HG02852 (cell line): ENCODE measurements around the gene TMEM30A.

Experiments used
- ATAC-seq: cut with Tn5 transposase; IDR thresholded peaks from one replicate; pipeline ENCODE4 v1.9.1; 2021; ENCODE audit warnings: mild to moderate bottlenecking, moderate library complexity; ENCODE audit not compliant: unreplicated experiment

The TMEM30A gene

DNA sequence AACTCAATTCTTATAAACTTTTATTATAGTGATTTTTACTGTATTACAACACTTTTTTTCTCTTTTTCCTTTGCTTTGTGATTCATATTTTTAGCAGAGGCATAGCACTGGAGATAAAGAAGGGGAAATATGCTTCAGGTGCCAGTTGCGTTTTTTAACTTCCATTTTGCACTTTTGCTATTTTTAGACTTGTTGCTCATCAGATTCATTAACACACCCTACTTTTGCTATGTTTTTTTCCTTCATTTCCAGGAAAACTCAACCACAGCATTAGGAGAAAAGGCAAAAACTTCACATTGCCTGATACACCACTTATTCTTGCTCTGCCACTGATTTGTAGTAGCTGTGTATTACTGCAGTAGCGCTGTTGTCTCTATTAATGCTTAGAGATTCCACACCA lies 8.0 kb upstream of the TMEM30A start:
- no peak for ATAC-seq

DNA sequence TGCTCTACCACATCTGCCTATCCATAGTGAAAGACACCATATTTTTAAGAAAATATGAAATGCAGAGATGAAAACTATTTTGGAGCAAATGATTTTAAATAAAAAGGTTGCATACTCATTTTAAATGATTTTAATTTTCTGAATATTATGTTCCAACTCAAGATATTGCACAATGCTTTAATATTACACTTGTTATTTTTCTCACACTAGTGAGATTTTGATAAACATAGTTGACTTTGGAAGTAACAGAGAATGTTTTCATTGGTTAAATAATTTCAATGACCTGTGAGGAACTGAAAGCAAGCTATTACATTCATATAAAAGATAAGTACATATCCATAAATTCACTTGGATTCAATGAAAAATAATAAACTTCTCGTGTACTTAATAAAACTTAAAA lies 7.2 kb upstream of the TMEM30A start:
- ATAC-seq, result no peak

DNA sequence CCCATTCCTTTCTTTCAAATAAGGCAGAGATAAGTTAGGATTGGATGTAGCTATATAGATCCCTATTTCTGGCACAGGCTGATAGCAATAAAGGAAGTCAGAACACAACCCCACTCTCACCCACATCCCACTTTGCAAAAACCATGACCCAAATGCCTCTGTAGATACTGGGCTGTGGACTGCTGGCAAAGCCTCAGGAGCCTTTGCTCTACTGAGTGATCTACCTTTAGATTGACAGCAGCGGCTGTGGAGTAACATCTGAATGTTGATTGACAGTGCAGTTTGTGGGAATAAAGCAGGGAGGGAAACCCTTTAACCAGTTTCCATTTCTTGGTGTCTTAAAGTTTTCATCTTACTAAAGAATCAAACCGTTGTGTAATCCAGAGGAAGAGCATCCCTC lies 6.7 kb upstream of the TMEM30A start:
- ATAC-seq, result no peak

DNA sequence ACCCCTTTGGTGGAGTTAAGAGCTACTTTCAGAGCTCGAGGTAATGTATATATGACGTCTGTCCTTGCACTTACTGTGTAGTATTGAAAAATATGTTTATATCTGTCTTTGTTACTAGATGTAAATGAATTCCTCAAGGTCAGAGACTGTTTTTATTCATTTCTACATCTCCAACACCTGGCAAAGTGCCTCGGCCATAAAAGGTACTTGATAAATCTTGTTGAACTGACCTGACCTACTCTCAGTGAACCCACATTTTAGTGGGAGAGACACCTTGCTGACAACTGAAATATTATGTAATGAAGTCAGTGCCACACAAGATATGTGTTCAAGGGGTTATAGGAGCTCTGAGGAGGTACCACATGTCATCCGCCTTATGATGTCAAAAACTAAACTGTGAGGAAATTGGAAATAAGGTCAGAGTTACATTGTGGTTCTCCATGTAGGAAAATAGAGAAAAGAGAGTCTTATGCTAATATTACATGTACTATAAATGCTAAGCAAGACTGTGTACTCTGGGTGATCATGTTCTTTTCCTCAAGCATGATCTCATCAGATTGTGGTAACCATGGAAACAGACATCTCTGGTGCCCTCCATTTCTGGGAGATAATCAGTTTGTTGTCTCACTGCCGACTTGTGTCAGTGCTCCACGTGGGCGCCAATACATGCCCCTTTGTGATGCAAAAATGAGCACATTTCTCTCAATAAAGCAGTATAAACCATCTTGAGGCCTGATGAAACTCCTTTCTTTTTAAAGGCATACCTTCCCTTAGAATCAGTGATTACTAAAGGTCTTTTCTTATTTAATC lies 5.7 kb upstream of the TMEM30A start:
- no peak for ATAC-seq

DNA sequence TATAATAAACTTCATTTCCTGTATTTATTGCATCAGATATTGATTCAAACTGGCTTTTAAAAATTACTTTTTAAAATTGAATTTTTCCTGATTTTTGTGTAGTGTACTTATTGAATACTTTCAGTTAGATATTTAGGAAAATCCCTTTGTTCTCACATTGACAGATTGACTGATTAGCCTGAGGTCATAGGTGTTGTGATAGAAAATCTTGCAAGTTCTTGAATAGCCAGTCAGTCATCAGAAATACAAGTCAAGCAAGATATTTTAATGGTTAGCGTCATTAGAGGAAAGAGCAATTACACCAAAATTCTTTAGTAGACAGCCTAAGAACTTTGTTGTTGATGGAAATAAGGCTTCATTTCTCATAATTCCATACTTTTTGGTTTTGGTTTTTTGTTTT lies 3.4 kb upstream of the TMEM30A start:
- no peak for ATAC-seq

DNA sequence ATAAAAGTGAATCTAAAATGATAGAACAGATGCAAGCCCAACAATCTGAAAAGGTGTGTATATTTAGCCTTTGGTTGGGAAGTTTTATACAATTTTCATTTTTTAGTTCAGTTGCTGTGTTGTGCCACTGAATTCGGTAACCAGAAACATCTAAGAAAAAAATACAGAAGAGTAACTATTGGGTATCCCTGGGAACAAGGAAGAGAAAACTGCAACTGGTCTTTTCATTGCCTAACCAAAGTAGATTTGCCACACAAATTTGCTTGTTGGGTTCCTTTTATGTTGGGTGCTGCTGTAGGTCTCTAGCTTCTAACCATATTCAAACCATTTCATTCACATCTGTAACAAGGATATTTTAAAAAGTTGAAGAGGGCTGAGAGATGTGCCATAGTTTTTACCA lies 2.8 kb upstream of the TMEM30A start:
- no peak for ATAC-seq

DNA sequence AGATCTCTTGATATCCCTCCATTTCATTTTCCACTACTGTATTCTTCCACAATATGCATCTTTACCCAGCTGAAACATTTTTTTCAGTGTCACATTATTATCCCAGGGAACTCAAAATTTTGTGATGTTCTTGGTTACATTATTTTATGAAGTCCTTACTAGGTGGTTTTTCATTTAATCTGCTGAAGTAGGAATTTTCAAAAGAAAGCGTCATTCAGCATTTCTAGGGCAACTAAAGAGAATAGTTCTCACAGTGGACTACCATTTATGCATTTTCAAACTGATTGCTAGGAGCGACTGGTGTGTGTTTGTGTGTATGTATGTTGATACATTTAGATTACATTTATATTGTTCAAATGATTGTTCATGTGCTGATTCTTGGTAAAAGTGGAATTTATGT lies 2.4 kb upstream of the TMEM30A start:
- no peak for ATAC-seq

DNA sequence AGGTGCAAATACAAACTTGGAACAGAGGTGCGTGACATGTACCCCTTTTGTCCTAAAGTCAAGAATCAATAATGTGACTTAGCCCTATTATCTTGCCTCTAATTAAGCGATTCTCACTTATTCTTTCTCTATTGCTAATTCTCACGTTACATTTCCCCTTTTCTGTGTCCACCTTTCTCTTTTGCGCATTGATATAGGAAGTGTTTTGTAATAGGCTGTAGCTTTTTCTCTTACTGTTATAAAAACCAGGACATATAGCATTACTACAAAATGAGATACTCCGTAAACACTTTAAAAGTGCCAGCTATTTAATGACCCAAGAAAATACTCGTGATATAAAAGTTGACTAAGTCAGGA lies 669 bp upstream of the TMEM30A start:
- peak; percentile 18 for ATAC-seq

DNA sequence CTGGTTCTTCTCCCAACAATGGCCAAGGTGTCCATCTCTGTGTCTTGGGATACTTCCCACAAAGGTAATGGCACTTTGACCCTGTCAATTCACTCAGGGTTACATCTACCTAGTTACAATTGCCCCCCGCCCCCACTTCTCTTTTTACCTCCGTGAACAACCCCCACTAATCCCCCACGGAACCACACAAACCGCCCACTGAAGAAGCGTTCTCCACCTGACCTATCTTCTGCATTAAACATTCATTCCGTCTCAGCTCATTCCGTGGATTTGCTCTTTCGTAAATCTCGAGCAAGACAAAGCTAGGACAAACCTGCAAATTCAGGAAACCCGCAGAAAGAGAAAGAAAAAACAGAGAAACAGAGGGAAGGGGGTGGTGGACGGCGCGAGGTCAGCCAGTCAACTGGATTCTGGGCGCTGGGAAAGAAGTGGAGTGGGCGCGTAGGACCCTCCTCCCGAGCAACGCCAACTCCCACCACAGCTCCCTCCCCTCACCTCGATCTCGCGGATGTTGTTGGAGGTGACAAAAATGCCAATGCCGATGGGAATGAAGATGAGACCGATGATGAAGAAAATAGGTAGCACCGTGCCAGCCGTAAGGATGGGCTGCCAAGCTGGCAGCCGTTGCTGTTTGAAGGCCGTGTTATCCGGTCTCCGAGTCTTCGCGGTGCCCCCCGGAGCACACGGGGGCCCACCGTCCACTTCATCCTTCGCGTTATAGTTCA lies 523 bp downstream of the TMEM30A start:
- ATAC-seq, result peak; percentile 20

DNA sequence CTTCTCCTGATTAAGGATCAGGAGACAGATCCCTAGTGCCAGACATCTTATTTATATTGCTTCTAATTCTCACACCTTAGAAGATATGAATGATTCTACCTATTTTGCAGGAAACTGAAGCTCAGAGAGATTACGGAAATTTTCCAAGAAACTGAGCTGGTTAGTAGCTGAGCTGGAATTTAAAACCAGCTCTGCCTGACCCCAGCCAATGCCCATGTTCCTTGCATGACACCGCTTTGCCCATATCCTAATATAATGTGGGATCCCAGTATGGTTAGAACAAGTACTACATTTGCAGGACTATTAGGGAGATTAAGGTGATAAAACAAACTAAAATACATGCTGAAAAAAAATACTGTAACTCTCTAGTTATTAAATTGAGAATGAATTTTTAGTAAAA lies 1.9 kb downstream of the TMEM30A start:
- no peak for ATAC-seq

DNA sequence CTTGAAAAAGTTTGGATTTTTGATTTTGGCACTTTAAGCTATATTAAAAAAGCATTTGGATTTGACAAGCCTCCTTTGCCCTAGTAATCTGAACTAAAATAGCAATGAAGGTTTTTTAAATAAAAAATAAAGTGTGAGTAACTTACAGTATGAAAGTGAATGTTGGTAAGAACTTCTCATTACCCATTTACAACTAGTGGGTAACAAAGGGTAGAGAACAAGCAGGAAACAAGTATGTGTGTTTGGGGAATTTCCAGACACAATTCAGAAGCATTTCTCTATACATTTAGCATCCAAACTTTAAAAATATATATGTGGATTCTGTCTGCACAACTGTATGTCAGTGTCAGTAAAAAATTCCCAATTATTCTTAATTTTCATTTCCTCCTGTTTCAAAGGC lies 2.9 kb downstream of the TMEM30A start:
- ATAC-seq, result no peak

DNA sequence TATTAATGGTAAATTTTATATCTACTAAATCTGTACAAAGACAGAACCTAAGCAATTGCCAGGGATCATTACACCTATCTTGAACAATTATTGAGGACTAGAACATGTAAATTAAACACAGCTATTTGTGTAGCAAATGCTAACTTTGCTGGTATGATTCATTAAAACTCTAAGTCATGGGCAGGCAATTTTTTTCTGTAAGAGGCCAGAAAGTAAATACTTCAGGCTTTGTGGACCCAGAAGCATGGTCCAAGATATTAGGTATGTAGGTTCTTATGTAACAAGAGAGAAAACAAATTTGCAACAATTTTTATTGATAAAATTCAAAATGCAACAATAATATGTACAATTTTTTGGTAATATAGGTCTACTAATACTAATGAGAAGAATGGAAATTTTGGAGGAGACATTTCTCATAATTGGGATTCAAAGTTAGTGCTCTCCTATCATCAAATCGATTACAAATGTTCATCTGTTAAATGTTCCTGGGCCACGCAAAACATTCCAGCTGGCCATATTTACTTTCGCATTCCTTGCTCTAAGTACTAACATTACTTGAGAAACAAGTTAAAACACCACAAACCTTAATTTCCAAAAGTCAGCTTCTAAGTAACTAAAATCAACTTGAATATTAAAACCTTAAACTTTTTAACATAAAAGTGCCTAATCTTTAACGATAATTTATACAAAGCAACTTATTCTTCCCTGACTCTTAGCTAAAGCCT lies 4.3 kb downstream of the TMEM30A start:
- no peak for ATAC-seq

DNA sequence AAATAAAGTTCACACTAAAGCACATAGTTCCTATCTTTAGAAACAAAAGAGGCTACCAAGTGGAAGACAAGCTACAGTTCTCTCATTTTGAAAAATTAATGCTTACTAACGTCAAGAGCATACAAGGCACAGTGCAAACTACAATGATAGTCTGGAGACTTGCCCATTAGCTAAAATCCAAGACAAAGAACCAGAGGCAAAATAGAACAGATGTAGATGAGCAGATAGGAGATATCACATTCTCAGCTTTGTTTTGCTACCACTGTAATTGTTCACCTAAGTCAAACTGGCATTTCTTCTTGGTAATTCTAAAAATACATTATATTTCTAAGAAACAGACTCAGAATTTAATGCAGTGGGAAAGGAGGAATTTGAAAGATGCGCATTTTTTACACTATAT lies 5.2 kb downstream of the TMEM30A start:
- no peak for ATAC-seq

DNA sequence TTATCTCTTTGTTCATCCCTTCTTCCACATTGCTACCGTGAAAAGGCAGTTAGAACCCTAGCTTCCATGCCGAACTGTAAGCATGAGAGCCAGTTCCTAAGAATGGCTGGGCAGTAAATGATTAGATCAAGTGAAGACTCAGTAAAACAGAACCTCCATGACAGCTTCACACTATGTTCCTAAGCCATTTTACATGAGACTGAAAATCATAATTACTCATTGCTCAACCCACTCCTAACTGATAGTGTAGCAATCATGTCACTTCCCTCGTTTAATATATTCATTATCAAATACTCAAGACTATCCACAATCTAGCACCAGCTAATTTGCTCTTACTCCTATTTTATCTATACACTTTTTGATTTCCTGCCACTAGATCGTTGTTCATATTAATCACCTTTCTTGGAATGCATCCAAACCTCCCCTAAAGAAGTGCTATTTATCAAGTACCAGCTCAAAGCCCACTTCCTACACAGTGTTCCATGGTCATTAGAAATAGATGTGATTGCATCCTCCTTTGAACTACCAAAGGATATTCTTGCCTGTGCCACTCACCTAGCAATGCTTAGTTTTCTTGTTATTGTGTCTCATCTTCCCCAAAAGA lies 6.0 kb downstream of the TMEM30A start:
- no peak for ATAC-seq

DNA sequence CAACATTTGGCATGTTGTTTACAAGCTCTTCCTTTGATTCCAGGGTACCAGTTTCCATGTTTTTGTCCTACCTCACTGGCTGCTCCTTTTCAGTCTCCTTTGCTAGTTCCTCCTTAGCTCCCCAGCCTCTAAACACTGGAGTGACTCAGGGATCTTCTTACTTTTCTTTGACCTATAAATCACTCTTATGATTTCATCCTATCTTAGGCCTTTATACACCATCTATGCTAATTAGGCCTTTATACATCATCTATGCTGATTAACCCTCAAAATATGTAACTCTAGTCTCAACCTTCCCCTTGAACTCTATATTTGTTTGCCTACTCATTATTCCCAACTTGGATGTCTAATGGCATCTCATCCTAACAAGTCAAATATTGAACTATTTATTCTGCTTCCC lies 9.5 kb downstream of the TMEM30A start:
- ATAC-seq, result no peak

DNA sequence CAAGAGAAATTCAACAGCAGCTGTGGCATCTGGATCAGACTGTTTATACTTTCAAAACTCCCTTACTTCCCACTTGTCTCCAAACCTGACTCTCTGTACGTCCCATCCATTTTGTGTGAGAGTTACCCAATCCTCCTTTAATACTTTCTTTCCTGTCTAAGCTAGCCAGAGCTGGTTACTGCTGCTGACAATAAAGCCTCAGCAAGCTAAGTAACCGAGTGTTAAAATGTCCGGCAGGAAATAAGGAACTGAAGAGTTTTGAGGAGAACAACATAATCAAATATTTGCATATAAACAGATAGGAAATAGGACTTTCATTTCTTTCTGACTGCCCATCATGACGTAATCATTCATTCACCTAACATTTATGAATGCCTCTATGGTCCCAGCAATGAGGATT lies 11.6 kb downstream of the TMEM30A start:
- no peak for ATAC-seq

DNA sequence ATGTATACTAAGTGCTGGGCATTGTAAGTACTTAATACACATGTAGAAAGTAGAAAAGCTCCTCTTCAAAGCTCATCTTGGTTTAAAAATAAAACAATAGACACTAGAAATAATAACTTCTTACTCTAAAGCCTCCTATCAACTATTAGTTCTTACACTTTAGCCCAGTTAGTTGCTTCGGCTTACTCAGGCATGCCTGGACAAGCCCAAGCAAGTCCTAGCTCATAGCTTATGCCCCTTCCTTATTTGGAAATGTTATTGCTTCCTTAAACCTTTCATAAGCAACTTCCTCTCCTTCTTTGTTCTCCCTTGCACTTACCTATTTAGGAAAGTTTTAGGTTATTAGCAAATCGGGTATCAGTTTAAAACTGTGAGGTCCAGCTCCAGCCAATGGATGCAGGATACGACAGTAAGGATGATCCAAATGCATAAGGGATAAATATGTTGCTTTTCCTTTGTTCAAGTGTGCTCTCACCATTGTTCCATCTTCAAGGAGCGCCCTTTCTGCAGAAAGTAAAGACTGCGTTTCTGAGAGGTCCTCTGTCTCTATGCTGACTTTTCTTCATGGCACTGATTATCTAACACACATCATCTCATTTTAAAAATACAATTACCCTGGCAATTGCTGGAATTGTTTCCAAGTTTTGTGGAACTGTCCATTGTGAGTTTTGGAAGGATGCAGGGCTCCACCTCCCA lies 12.3 kb downstream of the TMEM30A start:
- ATAC-seq, result no peak

DNA sequence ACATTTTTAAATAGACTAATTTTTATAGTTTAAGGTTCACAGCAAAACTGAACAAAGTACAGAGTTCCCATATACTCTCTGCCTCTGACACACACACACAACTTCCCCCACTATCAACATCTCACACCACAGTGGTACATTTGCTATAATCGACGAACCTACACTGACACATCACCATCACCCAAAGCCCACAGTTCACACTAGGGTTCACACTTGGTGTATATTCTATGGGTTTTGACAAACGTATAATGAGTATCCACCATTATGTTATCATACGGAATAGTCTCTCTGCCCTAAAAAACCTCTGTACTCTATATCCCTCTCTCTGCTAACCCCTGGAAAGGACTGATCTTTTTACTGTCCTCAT lies 15.6 kb downstream of the TMEM30A start:
- no peak for ATAC-seq

DNA sequence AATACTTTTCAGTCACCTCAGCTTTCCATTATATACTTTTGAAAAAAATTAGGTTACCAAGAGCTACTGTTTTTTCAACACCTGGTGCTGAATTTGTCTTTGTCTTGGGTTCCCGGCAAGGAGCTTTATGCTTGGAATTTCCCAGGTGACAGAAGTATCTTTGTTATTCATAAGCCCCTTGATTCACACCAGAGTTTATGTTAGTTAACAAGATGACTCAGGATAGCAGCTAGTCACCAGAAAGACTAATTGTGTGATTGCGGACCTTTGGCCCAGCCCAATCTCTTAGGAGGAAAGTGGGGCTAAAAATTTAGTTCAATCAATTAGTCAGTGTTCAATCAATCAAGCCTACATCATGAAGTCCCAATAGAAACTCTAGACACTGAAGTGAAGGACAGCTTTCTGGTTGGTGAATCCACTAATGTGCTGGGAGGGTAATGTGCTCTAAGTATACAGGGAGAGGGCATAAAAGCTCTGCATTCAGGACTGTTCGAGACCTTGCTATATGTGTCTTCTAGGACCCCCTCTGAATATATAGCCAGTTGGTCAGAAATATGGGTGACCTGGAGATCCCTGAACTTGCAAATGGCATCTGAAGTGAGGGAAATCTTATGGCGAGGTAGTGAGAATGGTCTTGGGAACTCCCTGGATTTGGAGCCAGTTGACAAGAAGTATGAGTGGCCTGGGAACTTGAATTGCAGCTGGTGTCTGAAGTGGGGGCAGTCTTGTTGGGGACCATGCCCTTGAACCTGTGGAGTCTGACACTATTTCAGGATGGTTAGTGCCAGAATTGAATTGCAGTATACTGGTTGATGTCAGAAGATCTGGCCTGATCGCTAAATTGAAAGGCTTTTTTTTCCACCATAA lies 16.2 kb downstream of the TMEM30A start:
- ATAC-seq, result no peak

DNA sequence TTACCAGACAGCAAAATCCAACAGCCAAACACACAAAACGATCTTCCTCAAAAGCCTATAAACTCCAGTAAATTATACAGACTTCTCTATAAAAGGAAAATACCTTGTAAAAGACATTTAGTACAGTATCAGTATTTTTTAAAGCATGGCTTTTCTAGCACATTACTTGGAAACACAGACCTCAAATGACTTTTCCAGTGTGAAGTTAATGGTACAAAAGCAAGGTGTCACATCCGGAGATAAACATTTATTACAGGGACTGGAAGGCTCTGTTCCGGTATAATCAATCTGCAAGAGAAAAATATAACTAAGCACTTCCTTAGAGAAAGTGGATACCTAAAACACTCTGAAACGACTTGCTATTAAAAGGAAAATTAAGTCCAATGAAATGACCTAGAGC lies 17.1 kb downstream of the TMEM30A start:
- ATAC-seq, result no peak
